ENCODE measurements around the gene CEBPA.

CEBPA gene

DNA sequence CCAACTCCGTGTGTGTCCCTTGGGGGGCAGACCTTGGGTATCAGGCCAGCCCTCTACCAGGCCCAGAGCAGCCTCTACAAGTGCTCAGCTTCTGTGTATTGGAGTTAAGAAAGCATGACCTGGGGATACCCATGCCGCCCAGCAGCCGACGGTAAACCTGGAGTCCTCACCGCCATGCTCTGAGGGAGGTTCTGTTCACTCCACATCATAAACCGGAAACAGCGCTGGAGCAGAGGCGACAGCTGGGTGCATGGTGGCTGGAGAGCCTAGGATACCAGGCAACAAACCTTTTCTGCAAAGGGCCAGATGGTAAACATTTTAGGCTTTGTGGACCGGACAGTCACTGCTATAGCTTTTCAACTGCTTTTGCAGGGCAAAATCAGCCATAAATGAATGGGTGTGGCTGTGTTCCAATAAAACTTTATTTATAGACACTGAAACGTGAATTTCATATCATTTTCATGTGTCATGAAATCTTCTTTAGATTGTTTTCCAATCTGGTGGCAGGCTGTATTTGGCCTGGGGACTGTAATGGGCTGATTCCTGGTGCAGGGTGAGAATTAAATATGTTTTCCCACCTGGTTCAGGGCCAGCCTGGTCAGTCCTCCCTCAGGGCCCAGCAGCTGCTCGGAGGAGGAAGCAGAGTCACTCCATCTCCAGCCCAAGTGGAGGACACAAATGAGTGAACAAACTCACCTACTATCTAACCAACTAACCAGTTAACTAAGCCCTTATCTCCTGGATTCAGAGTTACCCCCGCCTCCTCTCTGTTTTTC is 30.9 kb downstream of the CEBPA start:
- DNase-seq (ENCODE audit: low spot score): no peak

DNA sequence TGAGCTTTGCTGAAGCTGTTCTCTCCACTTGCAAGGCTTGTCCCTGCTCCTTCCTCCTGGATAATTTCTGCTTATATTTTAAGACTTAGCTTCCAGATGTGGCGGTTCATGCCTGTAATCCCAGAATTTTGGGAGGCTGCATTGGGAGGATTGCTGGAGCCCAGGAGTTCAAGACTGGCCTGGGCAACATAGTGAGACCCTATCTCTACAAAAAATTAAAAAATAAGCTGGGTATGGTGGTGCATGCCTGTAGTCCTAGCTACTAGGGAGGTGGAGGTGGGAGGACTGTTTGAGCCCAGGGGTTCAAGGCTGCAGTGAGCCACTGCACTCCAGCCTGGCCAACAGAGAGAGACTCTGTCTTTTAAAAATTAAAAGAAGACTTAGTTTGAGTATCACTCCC is 31.6 kb downstream of the CEBPA start:
- no peak for DNase-seq (ENCODE audit: low spot score)

DNA sequence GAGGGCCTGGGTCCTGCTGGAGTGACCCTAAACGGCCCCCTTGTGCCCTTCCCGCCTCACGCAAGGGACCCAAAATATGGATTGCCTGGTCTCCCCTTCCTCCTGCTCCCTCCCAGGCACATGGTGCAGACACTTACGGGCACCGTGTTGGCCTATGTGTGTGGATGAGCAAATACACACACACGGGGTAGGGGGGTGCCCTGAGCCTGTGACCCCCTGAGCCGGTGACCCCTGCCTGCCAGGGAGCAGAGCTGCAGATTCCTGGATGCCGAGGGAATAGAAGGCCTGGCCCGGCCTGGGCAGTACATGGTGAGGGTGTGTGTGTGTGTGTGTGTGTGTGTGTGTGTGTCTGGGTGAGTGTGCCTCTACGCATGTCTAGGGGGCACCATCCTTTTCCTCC is 33.3 kb downstream of the CEBPA start:
- no peak for DNase-seq (ENCODE audit: low spot score)

DNA sequence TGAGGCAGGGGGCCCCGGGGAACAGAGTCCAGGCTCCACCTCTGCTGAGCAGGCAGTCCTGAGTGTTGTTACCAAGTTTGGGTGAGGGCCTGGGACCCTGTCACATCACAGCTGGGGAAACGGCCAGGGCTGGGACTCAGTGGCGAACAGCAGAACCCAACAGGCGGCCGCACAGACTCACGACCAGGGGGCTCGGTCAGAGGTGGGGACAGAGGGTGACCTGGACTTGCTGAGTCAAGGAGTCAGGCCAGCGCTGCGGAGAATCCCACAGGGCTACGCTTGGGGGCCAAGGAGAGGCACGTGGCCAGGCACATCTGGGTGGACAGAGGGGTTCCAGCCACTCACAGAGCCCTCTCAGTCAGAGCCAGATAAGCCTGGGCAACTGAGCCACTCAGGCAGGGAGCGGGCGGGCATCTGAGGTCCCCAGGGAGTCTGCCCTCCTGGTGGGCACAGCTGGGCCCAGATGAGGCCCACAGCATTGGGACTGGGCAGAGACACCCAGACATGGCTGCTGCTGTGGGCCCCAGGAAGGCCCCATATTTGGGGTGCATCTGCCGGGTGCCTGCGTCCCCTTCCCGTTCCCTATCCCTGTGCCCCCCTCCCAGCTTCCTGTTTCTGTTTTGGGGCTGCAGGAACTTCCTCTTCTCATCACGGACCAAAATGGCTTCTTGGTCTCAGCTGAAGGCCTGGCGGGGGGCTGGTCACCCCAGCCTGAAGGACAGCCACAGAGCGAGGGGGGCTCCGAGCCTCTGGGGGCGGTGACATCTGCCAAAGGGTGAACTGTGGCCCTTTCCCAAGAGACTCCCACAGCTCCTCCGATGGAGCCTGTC is 34.0 kb downstream of the CEBPA start:
- no peak for DNase-seq (ENCODE audit: low spot score)

DNA sequence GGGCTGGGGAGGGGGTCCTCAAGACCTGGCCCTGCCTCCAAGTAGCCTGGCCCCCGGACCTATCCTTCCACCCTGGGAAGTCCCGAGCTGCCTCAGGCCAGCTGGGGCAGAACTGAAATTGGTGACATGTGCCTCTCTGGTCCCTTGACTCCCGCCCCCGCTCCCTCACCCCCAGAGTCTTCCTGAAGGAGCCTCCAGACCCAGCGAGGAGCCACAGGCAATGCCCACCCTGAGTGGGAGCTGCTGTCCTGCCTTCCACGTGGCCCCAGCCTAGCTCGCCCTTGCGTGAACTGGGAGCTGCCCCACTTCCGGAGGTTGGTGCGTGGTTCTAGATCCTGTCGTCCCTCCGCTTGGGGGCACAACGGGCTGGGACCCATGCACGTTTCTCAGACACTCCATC is 34.6 kb downstream of the CEBPA start:
- no peak for DNase-seq (ENCODE audit: low spot score)

DNA sequence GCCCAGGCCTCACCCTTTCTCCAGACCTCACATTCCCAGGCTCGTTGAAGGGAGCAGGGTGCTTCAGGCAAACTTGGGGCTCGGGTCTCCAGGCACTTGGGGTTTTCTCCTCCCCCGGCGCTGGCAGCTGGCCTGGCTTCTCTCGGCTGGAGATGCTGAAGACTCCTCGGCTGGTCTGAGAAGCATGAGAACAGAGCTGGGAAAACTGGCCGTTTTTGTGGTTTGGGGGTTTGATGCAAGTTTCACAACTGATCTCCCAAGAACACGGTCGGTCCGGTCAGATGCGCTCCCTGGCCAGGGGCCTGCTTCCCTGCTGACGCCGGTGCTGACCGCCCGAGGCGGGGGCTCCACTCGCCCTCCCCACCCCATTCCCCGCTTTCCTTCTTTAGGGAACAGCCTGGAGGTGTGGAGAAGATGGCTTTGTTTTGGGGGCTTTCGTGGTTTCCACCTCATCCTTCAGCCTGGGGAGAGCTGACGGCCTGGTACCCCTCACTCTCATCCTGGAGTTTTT is 35.3 kb downstream of the CEBPA start:
- DNase-seq (ENCODE audit: low spot score): no peak

DNA sequence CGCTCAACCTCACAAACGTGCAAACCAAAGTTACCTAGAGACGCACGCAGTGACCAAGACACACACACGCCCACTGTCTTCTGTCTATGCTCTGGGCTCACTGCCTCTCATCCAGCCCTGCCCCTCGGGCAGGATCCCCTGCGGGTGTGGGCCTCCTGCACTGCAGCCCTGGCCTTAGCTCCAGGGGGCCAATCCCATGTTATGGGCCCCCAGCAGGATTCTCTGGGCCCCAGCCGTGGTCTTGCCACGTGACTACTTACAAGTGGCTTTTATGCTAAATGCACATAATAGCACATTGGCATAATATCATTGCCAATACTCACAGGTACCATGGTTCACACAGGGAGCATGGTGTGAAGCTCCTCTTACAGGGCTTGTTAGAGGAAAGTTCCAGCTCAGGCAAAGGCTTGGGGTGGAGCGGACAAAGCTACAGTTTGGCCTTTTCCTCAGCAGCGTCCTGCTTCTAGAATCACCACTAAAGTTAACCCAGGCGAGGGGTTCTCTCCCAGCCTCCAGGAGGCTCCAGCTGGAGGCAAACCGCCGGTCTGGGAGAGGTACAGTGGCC is 37.4 kb downstream of the CEBPA start:
- no peak for DNase-seq (ENCODE audit: low spot score)

DNA sequence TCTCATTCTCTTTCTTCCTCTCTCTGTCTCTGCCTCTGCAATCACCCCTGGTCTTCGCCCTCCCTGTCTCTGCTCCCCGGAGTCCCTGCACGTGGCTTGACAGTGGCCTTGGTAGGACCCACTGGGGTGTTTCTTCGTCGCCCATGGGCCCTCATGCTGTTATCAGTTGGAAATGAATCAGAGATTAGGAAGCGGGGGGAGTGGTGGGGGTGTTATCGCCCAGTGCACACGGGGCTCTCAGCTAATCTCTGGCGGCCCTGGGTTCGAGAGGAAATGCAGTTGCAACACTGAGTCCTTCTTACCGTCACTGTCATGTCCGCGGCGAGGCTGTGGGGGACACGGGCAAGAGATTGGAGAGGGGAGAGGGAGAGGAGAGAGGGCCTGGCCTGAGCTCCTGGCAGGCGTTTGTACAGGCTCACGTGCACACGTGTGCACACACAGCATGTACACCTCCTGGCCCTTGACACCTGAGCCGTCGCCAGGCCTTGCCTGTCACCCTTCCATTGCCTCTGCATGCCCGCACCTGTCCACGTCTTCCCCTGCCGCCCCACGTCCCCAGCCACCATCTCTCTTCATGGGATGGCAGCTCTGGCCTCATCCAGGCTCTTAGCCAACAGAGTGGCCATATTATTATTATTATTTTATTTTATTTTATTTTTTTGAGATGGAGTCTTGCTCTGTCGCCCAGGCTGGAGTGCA is 38.9 kb downstream of the CEBPA start:
- DNase-seq (ENCODE audit: low spot score): no peak

DNA sequence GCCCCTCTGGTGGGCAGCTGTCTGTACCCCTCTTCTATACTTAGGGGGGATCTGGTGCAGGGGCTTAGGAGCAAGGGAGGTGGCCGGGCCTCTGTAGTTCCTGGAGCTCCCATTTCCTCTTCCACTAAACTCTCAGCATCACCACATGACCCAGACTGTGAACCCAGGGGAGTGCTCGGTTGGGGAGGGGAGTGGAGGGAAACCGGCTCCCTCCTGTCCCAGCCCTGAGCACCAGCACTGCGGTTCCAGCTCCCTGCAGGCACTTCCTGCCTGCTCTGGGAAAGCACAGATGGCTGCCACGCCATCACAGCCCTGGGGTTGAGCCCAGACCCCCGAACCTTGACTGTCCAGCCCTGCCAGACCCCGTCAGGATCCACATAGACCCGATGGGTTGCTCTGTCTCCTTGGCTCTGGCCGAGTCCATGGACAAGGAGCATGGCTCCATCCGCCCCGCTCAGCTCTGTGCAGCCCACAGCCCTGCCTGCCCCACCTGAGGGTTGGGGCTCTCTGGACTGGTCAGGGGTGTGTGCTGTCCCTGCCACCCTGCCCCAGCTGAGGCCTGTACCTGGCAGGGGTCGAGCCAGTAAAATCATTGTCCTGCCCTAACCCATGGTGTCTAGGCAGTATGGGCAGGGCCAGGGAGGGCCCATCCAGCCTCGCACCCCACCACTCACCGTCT is 40.7 kb downstream of the CEBPA start:
- no peak for DNase-seq (ENCODE audit: low spot score)

DNA sequence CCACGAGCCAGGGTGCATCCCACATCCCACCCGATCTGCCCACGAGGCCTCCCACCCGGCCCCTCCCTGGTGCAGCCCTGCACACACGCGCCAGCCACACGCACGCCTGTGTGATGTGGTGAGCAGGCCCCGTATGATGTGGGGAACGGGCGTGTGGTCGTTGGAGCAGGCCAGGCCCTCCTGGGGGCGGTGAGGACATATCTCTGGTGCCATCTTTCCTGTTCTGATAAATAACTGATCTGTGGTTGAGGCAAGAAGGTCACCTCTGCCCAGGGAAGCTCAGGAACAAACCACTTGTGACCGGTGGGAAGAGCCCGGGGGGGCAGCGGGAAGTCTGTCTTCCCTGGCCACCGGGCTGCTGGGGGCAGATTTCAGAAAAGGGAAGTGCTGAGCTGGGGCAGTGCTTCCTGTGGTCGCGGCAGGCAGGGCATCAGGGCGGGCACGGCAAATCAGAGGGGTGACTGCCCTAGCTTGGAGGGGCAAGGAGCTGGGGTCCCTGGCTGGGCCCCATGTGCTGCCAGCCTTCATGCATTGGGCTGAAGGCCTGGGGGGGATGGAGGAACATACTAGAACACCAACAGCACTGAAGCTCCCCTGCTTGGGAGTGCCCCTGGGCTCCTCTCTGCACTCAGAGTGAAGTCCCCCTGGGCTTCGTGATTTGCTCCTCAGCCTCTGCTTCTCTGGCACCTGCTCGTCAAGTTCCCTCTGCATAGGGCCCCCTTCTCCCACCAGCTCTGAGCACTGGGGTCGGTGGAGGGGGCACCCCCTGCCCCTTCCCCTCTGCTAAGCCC is 41.5 kb downstream of the CEBPA start:
- no peak for DNase-seq (ENCODE audit: low spot score)

DNA sequence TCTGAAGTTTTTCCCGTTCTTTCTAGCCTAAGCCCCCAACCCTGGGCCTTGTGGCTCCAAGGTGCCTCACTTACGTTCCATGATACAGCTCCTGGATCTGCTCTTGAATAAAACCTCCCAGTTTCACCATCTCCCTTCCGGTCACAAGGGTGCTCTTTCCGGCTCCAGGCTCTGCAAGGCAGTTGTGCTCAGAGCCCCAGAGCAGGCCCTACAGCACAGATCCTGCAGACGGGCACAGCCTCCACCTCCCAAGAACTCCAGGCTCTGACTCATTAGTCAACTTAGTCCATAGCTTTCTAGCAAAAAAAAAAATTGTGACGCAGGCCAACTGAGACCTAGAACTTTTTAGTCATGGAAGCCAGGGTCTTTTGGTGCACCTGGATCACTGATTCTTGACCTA is 42.8 kb downstream of the CEBPA start:
- no peak for DNase-seq (ENCODE audit: low spot score)

DNA sequence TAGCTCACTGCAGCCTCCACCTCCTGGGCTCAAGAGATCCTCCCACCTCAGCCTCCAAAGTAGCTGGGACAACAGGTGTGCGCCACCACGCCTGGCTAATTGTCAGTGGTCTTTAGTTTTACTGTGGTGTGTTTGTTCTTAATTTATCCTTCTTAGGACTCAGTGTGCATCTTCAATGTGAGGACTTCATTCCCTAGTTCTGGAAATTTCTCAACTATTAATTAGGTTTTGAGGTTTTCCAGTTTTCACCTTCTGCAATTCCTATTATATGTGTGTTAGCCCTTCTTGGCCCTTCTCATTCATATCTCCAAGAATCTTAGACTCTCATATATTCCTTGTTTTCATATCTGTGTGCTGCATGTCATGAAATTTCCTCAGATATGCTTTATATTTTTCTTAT is 44.5 kb downstream of the CEBPA start:
- no peak for DNase-seq (ENCODE audit: low spot score)

DNA sequence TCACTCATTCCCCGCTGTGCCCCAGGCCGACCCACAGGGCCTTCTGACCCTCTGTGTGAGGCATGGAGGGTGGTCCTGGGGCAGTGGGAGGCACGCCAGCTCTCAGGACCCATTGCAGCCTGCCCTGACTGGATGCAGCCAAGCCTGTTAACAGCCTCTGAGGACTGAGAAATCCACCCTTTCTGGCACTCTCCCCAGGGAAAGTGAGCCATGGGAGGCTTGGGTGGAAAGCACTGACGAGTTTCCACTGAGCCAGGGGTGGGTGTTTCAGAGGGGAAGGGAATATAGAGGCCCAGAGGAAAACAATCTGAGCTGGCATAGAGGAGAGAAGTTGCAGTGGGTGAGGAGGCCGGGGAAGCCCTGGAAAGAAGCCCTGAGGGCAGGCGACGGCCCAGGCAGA is 46.1 kb downstream of the CEBPA start:
- no peak for DNase-seq (ENCODE audit: low spot score)

DNA sequence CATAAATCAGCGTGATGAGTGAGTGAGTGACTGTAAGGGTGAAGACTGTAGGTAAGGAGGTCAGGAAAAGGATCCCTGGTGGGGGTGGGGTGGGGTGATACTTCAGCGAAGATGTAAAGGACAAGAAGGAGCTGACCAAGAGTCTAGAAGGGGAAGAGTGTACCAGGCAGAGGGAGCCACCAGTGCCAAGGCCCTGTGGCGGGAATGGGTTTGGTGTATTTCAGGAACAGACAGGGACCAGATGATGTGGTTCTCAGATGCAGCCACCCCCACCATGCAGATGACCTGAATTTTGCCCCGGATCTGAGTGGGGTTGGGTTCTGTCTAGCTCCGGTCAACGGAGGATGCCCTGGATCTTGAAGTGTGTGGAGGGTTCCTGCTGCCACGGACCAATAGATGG is 46.6 kb downstream of the CEBPA start:
- no peak for DNase-seq (ENCODE audit: low spot score)

DNA sequence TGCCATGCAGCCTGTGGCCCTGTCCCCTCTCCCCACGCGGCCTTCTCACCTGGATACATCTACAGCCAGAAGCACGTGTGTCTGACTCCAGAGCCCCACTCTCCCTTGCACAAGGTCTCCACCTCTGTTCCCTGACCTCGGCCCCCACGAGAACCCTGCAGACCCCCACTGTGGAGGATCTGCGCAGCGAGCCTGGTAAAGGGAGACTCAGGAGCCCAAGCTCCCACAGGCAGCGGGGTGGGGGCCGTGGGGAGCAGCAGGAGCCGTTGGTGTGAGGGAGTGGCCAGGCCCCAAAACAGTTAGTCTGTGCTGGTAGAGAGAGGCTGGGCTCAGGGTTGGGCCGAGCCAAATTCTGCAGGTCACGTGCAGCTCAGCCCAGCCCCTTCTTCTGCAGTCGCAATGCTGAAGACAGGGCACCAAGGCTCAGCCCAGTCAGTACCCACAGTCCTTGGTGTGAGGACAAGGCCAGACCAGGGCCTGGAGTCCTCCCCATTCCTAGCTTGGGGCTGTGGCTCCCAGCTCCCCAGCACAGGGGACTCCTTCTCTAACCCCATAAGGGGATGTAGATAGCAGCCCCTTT is 48.0 kb downstream of the CEBPA start:
- DNase-seq (ENCODE audit: low spot score): no peak

DNA sequence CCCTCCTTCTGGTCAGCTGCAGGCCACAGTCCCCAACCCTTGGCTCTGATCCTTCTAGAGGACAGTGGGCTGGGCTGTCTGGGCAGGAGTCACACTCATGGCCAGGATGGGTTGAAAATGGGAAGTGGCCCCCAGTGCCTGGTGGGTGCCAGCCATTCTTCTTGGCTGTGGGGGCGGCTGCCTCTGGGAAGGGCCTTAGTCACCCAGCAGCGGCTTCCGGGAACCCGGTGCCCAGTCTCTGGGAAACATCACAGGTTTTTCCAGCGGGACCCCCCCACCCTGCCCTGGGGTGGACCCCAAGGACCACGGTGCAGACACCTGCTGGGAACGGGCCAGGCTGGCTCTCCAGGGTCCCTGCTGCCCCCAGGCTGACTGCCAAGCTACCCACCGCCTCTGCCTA is 49.4 kb downstream of the CEBPA start:
- DNase-seq (ENCODE audit: low spot score): no peak

DNA sequence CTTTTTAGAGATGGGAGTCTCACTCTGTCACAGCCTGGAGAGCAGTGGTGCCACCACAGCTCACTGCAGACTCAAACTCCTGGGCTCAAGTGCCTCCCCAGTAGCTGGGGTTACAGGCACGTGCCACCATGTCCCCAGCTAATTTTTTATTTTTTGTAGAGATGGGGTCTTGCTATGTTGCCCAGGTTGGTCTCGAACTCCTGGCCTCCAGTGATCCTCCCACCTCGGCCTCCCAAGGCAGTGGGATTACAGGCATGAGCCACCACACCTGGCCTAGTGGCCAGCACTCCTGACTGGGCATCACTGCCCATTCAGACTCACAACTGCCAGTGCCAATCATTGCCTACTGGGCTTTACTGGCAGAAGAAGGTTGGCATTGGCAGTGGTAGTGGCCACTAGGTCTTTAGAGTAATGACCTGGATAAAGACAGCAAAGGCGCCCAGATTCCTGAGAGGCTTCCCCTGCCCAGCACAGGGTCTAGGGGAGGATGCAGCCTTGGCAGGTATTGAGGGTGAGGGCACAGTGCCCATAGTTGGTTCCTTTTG is 49.8 kb downstream of the CEBPA start:
- DNase-seq (ENCODE audit: low spot score): no peak

DNA sequence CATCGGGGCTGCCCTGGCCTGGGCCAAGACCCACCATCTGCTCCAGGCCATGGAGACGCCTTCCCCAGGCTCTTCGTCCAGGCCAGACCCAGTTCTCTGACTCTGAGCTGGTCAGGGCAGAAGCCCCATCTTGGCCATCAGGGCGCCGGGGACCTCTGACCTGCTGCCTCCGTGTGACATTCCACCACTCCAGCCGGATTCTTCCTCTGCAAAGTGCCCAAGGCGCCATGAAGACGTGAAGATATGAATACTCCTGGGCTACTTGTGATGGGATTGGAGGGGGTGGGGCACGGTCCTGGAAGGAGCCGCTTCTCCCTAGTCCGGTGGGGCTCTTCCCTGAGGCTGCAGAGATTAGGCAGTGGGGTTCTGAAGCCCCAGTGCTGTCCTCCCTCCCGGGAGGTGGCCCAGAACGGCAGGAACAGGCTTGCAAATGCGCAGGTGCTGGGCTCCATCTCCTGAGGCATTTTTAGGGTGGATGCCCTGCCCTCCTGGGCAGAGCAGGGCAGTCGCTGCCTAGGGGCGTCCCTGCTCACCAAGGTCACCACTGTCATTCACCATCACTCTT is 50.7 kb downstream of the CEBPA start:
- DNase-seq (ENCODE audit: low spot score): no peak

DNA sequence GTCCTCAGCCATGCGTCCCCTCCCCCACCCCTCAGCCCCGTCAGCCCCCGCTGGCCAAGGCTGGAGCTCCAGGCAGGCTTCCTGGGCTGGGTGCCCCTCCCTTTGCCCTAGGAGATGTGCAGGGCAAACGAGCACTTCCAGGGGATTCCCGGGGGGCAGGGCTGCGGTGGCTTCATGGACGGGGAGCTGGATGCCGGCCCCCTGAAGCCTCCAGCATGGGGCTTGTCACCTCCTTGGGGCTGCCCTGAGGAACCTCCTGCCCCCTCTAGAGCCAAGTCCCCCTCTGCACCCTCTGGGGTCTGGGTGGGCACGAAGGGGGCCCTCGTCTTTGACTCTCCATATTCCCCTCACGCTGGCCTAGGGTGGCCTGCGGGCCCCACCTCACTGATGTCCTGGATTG is 51.3 kb downstream of the CEBPA start:
- no peak for DNase-seq (ENCODE audit: low spot score)

DNA sequence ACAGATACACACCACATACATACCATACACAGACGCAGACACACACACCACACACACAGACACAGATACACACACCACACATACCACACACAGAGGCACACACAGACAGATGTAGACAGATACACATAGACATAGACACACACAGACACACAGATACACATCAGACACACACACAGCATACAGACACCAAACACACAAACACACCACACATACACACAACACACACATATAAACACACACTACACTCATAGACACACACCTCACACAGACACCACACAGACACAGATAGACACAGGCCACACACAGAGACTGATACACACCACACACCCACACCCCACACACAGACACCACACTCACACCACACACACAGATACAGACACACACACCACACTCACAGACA is 51.8 kb downstream of the CEBPA start:
- no peak for DNase-seq (ENCODE audit: low spot score)

Data from AG20443 (cell line).